Liver (tissue), 9 donors: ENCODE data around the gene DUS1L. TPM values are rescaled to one million over a fixed set of nuclear protein-coding genes. Genes with fewer than 3 reads are reported as not detected.

Experiments
- DNase-seq: peaks from one replicate; pipeline ENCODE4 v3.0.0-alpha.2; 2017; ENCODE audit warnings: low spot score
- H3K27ac ChIP-seq, 2 donors: one replicate each; pipeline ENCODE4 v1.7.0; 2013; ENCODE audit warnings: inconsistent platforms in 2 of 2, low read length in 2 of 2, control low read depth in 1 of 2, low read depth in 1 of 2, mild to moderate bottlenecking in 1 of 2
- H3K27me3 ChIP-seq, 4 donors: one replicate each; pipeline versions ENCODE4 v1.6.1 to v1.7.0; 2013; ENCODE audit warnings: low read length in 3 of 4, inconsistent platforms in 1 of 4, mild to moderate bottlenecking in 1 of 4, moderate library complexity in 1 of 4; ENCODE audit not compliant: control insufficient read depth in 4 of 4, insufficient read depth in 4 of 4
- H3K36me3 ChIP-seq, 4 donors: one replicate each; pipeline versions ENCODE4 v1.6.1 to v1.7.0; 2013; ENCODE audit warnings: low read length in 3 of 4, mild to moderate bottlenecking in 3 of 4, low read depth in 1 of 4, moderate library complexity in 1 of 4; ENCODE audit not compliant: control insufficient read depth in 4 of 4, insufficient read depth in 3 of 4
- H3K4me1 ChIP-seq, 4 donors: one replicate each; pipeline versions ENCODE4 v1.6.1 to v1.7.0; 2013; ENCODE audit warnings: low read length in 3 of 4, mild to moderate bottlenecking in 3 of 4, moderate library complexity in 1 of 4; ENCODE audit not compliant: control insufficient read depth in 4 of 4, insufficient read depth in 4 of 4
- H3K4me3 ChIP-seq, 3 donors: one replicate each; pipeline versions ENCODE4 v1.6.1 to v1.7.0; 2013; ENCODE audit warnings: low read length in 3 of 3, control low read depth in 1 of 3, low read depth in 1 of 3, mild to moderate bottlenecking in 1 of 3
- H3K9ac ChIP-seq, 2 donors: one replicate each; pipeline ENCODE4 v1.7.0; 2013; ENCODE audit warnings: low read length in 2 of 2, mild to moderate bottlenecking in 2 of 2, moderate library complexity in 2 of 2, control low read depth in 1 of 2, low read depth in 1 of 2
- H3K9me3 ChIP-seq, 4 donors: one replicate each; pipeline versions ENCODE4 v1.6.1 to v1.7.0; 2013; ENCODE audit warnings: low read length in 3 of 4; ENCODE audit not compliant: control insufficient read depth in 4 of 4
- ATF3 ChIP-seq: IDR thresholded peaks from 2 replicates; pipeline ENCODE4 v1.6.1; 2016; ENCODE audit warnings: antibody characterized with exemption
- CTCF ChIP-seq: fragments of 150-350 bp; IDR thresholded peaks from 2 replicates; pipeline ENCODE4 v1.5.1; 2017; ENCODE audit warnings: improper control_type of control experiment, low read depth, low read length; ENCODE audit not compliant: missing input control
- EGR1 ChIP-seq, 2 donors: IDR thresholded peaks; 2 replicates each; pipeline ENCODE4 v1.6.1; 2016 to 2018; ENCODE audit warnings: antibody characterized with exemption in 2 of 2, low read depth in 2 of 2
- FOXA1 ChIP-seq: IDR thresholded peaks from 2 replicates; pipeline ENCODE4 v1.6.1; 2016; ENCODE audit warnings: antibody characterized with exemption
- FOXA2 ChIP-seq: IDR thresholded peaks from 2 replicates; pipeline ENCODE4 v1.6.1; 2016; ENCODE audit warnings: antibody characterized with exemption
- GABPA ChIP-seq, 2 donors: IDR thresholded peaks in 1 of 2; conservative IDR thresholded peaks in 1 of 2; 2 replicates each; pipeline ENCODE4 v1.6.1; 2016; ENCODE audit warnings: antibody characterized with exemption in 2 of 2, mild to moderate bottlenecking in 1 of 2, moderate library complexity in 1 of 2
- HNF4A ChIP-seq, 2 donors: conservative IDR thresholded peaks; 2 replicates each; pipeline ENCODE4 v1.6.1; 2016; ENCODE audit warnings: antibody characterized with exemption in 2 of 2, mild to moderate bottlenecking in 2 of 2
- HNF4G ChIP-seq: IDR thresholded peaks from 2 replicates; pipeline ENCODE4 v1.6.1; 2016; ENCODE audit warnings: antibody characterized with exemption
- JUND ChIP-seq, 2 donors: IDR thresholded peaks; 2 replicates each; pipeline ENCODE4 v1.6.1; 2016; ENCODE audit warnings: antibody characterized with exemption in 2 of 2
- NR2F2 ChIP-seq: IDR thresholded peaks from 2 replicates; pipeline ENCODE4 v1.6.1; 2016; ENCODE audit warnings: antibody characterized with exemption
- RAD21 ChIP-seq, 2 donors: IDR thresholded peaks; 2 replicates each; pipeline ENCODE4 v1.6.1; 2016; ENCODE audit warnings: antibody characterized with exemption in 2 of 2, mild to moderate bottlenecking in 2 of 2
- RXRA ChIP-seq, 2 donors: IDR thresholded peaks; 2 replicates each; pipeline ENCODE4 v1.6.1; 2017 to 2018; ENCODE audit warnings: antibody characterized with exemption in 2 of 2, mild to moderate bottlenecking in 1 of 2
- SP1 ChIP-seq: IDR thresholded peaks from 2 replicates; pipeline ENCODE4 v1.6.1; 2018; ENCODE audit warnings: antibody characterized with exemption, mild to moderate bottlenecking
- TAF1 ChIP-seq: conservative IDR thresholded peaks from 2 replicates; pipeline ENCODE4 v1.6.1; 2016; ENCODE audit warnings: antibody characterized with exemption, mild to moderate bottlenecking
- YY1 ChIP-seq: IDR thresholded peaks from 2 replicates; pipeline ENCODE4 v1.6.1; 2016; ENCODE audit warnings: antibody characterized with exemption, mild to moderate bottlenecking
- WGBS: extraction: QIAGEN DNeasy Blood & Tissue Kit; methylation state at CpG from one replicate; pipeline ENCODE4 v1.1.7; 2013; 5-methylcytosine and 5-hydroxymethylcytosine counted together
- polyA plus RNA-seq, 2 donors: library from polyadenylated mRNA; stranded (reverse) in 1 of 2; unstranded in 1 of 2; fragments of 200-250 nt in 1 of 2; fragments of >200 nt in 1 of 2; fragmentation: Nextera tagmentation in 1 of 2; extraction: Ambion mirVana in 1 of 2; gene quantifications; one replicate each; pipeline versions ENCODE4 v1.2.1 to v1.2.3, GENCODE V29; 2013 to 2015
- total RNA-seq, 2 donors: library from RNA; depleted of rRNA; stranded (reverse); fragments of >200 nt; gene quantifications; one replicate each; pipeline ENCODE4 v1.2.3, GENCODE V29; 2014
- TF ChIP-seq, protein P1 (sequence below): IDR thresholded peaks from 2 replicates; pipeline ENCODE4 v1.6.1; 2016; ENCODE audit warnings: antibody characterized with exemption, mild to moderate bottlenecking
- donor health status: healthy.
- donor health status: healthy.
- donor health status: healthy.
- donor health status: healthy.
- donor health status: healthy.

The DUS1L gene
- total and polyA plus RNA-seq, 4 donors: 40.6 to 74.7 (median 53.3) TPM

DNA sequence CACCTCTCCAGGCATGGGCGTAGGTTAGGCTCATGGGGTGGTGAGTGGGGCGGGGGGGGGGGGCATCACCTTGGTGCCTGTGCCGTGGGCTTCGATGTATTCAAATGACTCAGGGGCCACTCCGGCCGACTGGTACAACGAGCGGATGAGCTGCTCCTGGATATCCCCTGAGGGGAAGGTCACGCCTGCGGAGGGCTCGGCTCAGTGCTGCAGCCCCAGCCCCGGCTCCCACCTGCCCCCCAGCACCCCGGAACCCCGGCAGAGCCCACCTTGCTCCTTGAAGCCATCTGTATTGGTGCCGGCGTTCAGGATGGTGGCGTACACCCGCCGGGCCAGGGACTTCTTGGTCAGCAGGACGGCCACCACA is 27.0 kb upstream of the DUS1L start (continued):
- TF ChIP-seq, protein P1, sequence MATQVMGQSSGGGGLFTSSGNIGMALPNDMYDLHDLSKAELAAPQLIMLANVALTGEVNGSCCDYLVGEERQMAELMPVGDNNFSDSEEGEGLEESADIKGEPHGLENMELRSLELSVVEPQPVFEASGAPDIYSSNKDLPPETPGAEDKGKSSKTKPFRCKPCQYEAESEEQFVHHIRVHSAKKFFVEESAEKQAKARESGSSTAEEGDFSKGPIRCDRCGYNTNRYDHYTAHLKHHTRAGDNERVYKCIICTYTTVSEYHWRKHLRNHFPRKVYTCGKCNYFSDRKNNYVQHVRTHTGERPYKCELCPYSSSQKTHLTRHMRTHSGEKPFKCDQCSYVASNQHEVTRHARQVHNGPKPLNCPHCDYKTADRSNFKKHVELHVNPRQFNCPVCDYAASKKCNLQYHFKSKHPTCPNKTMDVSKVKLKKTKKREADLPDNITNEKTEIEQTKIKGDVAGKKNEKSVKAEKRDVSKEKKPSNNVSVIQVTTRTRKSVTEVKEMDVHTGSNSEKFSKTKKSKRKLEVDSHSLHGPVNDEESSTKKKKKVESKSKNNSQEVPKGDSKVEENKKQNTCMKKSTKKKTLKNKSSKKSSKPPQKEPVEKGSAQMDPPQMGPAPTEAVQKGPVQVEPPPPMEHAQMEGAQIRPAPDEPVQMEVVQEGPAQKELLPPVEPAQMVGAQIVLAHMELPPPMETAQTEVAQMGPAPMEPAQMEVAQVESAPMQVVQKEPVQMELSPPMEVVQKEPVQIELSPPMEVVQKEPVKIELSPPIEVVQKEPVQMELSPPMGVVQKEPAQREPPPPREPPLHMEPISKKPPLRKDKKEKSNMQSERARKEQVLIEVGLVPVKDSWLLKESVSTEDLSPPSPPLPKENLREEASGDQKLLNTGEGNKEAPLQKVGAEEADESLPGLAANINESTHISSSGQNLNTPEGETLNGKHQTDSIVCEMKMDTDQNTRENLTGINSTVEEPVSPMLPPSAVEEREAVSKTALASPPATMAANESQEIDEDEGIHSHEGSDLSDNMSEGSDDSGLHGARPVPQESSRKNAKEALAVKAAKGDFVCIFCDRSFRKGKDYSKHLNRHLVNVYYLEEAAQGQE: no peak
- no peak for TF ChIP-seq RXRA (IDR thresholded peaks at IDR 0.05)
- TF ChIP-seq HNF4G: no peak
- no peak for TF ChIP-seq GABPA (IDR thresholded peaks at IDR 0.05 in 1 of 2, conservative IDR thresholded peaks at IDR 0.05 in 1 of 2)
- no peak for TF ChIP-seq TAF1

DNA sequence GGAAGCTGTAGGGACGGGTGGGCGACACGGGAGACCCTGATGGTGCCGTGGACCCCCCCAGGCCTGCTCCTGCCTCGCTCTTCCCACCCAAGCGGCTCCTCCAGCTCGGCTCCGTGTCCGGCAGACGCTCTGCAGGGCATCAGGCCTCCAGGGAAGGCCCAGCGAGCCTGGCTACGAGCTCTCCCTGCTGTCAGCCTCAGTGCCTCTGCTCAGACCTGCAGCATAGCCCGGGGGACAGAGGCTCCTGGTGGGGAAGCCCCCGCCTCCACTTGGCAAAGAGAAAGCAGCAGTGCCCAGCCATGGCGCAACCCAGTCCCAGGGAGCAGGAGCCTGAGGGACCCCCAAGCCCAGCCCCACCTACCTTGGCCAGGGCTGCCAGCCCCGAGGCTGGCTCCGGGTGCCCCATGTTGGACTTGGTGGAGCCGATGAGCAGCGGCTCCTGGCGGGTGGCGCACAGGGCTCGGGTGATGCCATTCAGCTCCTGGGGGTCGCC is 26.5 kb upstream of the DUS1L start:
- H3K27ac ChIP-seq: no peak overlapping the region
- no peak overlapping the region for H3K9ac ChIP-seq
- no peak overlapping the region for H3K4me3 ChIP-seq
- no peaks in the 10 kb centered on the region for H3K9me3 ChIP-seq
- TF ChIP-seq FOXA2: no peak
- no peak for TF ChIP-seq HNF4A (conservative IDR thresholded peaks at IDR 0.05)
- TF ChIP-seq ATF3: no peak
- TF ChIP-seq SP1: no peak
- no peak for TF ChIP-seq CTCF
- no peak for TF ChIP-seq GABPA (IDR thresholded peaks at IDR 0.05 in 1 of 2, conservative IDR thresholded peaks at IDR 0.05 in 1 of 2)
- no peak for TF ChIP-seq FOXA1
- no peak for TF ChIP-seq EGR1 (IDR thresholded peaks at IDR 0.05; ENCODE audit: low read depth in 2 of 2)
- TF ChIP-seq RXRA (IDR thresholded peaks at IDR 0.05): no peak
- no peak for TF ChIP-seq YY1
- no peak for TF ChIP-seq HNF4G
- WGBS: 87% methylated on average over 23 of the region's 23 CpGs
- DNase-seq: no peak
- peaks cover 8 to 65% (median 38%) of the 10 kb centered on the region in 4 donors for H3K4me1 ChIP-seq
- peaks cover 27 to 57% (median 35%) of the 10 kb centered on the region in 4 donors for H3K36me3 ChIP-seq
- no peaks in the 10 kb centered on the region for H3K27me3 ChIP-seq

DNA sequence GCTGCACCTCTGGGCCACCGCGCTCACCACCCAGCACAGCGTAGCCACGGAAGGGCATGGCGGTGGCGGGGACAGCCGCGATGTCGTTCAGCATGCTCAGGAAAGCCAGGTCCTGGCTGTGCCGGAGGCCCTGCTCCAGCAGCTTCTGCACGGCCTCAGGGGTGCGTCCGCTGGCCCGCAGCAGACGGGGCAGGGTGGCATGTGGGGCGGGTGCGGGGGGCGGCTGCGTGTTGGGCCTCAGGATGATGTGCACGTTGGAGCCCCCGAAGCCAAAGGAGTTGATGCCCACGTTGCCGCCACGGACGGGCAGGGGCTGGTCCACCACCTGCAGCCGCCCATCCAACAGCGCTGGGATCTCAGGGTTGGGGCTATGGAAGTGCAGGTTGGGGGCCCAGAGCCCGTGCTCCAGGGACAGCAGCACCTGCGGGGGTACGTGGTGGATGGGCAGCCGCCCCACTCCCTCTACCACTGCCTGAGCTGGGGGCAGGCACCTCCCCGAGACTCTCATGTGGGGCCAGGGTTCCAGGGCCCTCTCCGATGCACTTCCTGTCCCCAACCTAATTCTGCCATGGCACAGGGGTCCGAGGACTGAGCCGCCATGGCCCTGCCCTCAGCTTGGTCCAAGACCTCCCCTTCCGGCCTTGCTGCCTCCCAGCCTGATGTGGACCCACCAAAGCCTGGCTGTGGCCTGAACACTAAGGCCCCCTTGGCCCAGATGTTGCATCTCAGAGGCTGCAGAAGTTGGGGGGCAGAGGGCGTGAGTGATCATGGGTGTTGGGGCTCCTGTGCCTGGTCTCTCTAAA is 25.9 kb upstream of the DUS1L start:
- Histone ChIP-seq H3K36me3 (peaks cover 32 to 60% (median 38%) of the 10 kb centered on the region in 4 donors), H3K27ac (no peak overlapping the region), H3K9me3 (no peaks in the 10 kb centered on the region), H3K9ac (no peak overlapping the region), H3K27me3 (no peaks in the 10 kb centered on the region), H3K4me1 (peaks cover 3 to 60% (median 33%) of the 10 kb centered on the region in 4 donors), H3K4me3 (no peak overlapping the region)
- WGBS: 94% methylated on average over 37 of the region's 37 CpGs
- no peak for TF ChIP-seq RAD21 (IDR thresholded peaks at IDR 0.05)
- TF ChIP-seq HNF4G: no peak
- no peak for TF ChIP-seq EGR1 (IDR thresholded peaks at IDR 0.05; ENCODE audit: low read depth in 2 of 2)
- no peak for TF ChIP-seq JUND (IDR thresholded peaks at IDR 0.05)
- TF ChIP-seq NR2F2: no peak
- TF ChIP-seq HNF4A (conservative IDR thresholded peaks at IDR 0.05): no peak
- DNase-seq: no peak
